Adrenal gland (tissue), 5 donors: Measurements from ENCODE around the gene FGF21.

Source experiments
- CTCF ChIP-seq, 6 experiments: fragments of 450-650 bp in 4 of 6; fragments of 200-600 bp in 2 of 6; sonication (generic) in 1 of 6; IDR thresholded peaks; 1 replicate in 5 of 6; 2 replicates in 1 of 6; pipeline versions ENCODE4 v1.5.1 to v1.8.0; 2016 to 2021; ENCODE audit warnings: antibody characterized with exemption in 6 of 6, mild to moderate bottlenecking in 2 of 6, moderate library complexity in 1 of 6
- POLR2A ChIP-seq, 2 donors: fragments of 450-650 bp; IDR thresholded peaks; one replicate each; pipeline ENCODE4 v1.6.1; 2017; ENCODE audit warnings: antibody characterized with exemption in 2 of 2, mild to moderate bottlenecking in 2 of 2, moderate library complexity in 1 of 2
- donor health status: DM: no; HTN: no; CAD: no.

GRCh38 chr19:48799358-48800300 lies 44.3 kb downstream of the FGF21 start:
- TF ChIP-seq CTCF (IDR thresholded peaks at IDR 0.05) (no peak), POLR2A (IDR thresholded peaks at IDR 0.05) (no peak)
